Measurements from ENCODE around the gene ANKMY1.

ANKMY1 gene

GRCh38 chr2:240431661-240432424 is 125.9 kb downstream of the ANKMY1 start:
- no peak for DNase-seq

- no peak for DNase-seq
These were observed 126.5 kb downstream of the ANKMY1 start for GRCh38 chr2:240431271-240431660.

- no peak for DNase-seq
These were observed 127.2 kb downstream of the ANKMY1 start for GRCh38 chr2:240430595-240430994.

GRCh38 chr2:240429872-240430491 is 127.8 kb downstream of the ANKMY1 start:
- no peak for DNase-seq
